SH-SY5Y (cell line): ENCODE measurements around the gene SCN5A.

Source experiments
- GATA2 ChIP-seq: IDR thresholded peaks from 2 replicates; pipeline ENCODE4 v1.6.1; 2011; ENCODE audit warnings: mild to moderate bottlenecking, low read depth, low read length
- GATA3 ChIP-seq: IDR thresholded peaks from 2 replicates; pipeline ENCODE4 v1.6.1; 2011; ENCODE audit warnings: low read depth, mild to moderate bottlenecking, low read length, moderate library complexity

- TF ChIP-seq GATA2 (no peak), GATA3 (no peak)
Observed at GRCh38 chr3:38597502-38598060, 51.9 kb downstream of the SCN5A start.
